Measurements from ENCODE around the gene TRIM33. TPM values are rescaled to one million over a fixed set of nuclear protein-coding genes. Genes with fewer than 3 reads are reported as not detected.

The TRIM33 gene
- total RNA-seq, 4 donors from 2014 or later, result 35.0 to 100 (median 47.7) TPM

DNA sequence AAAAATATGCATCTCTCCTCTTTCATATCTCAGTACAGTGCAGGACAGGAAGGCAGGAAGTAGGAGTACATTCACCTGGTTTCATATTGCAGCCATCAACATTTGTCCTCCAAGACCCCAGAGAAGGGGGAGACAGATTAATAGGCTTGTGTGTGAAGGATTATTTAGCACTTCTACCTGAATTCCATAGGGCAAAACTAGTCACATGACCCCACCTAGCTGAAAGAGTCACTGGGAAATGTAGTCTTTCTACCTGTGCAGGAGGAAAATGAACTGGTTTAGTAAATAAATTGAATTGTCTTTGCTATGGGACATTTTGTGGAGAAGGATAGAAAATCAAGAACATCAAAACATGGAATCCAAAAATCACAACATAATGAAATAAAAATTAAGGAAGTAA is 13.9 kb upstream of the TRIM33 start:
- Histone ChIP-seq H3K36me3 (no peaks in the 10 kb centered on the region), H3K9me3 (no peaks in the 10 kb centered on the region), H3K4me3 (no peak overlapping the region), H3K27ac (no peak overlapping the region), H3K4me1 (no peaks in the 10 kb centered on the region), H3K27me3 (no peaks in the 10 kb centered on the region)
- no peak for DNase-seq (ENCODE audit: low spot score in 2 of 2)
- TF ChIP-seq, protein P1, sequence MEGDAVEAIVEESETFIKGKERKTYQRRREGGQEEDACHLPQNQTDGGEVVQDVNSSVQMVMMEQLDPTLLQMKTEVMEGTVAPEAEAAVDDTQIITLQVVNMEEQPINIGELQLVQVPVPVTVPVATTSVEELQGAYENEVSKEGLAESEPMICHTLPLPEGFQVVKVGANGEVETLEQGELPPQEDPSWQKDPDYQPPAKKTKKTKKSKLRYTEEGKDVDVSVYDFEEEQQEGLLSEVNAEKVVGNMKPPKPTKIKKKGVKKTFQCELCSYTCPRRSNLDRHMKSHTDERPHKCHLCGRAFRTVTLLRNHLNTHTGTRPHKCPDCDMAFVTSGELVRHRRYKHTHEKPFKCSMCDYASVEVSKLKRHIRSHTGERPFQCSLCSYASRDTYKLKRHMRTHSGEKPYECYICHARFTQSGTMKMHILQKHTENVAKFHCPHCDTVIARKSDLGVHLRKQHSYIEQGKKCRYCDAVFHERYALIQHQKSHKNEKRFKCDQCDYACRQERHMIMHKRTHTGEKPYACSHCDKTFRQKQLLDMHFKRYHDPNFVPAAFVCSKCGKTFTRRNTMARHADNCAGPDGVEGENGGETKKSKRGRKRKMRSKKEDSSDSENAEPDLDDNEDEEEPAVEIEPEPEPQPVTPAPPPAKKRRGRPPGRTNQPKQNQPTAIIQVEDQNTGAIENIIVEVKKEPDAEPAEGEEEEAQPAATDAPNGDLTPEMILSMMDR (IDR thresholded peaks at IDR 0.05), result no peak
- no peak for TF ChIP-seq POLR2AphosphoS5 (IDR thresholded peaks at IDR 0.05)
- TF ChIP-seq POLR2A (IDR thresholded peaks at IDR 0.05), result no peak
- TF ChIP-seq EP300 (IDR thresholded peaks at IDR 0.05), result no peak

DNA sequence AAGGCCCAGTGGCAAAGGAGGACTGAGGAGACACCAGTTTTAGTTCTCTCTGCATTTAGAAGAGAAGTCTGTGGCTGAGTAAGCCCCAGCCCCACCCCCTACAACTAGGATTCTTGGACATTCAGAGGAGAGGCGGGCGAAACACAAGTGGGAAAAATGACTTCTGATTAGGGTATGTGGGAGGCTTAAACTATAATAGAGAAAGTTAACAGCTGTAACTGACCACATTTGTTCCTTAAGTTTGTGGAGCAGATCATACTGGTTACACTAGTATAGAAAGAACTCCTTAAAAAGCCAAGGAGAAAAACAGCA is 11.2 kb upstream of the TRIM33 start:
- DNase-seq (ENCODE audit: low spot score in 2 of 2), result no peak
- 71% methylated on average over 2 of the region's 2 CpGs for WGBS
- H3K27me3 ChIP-seq, result no peaks in the 10 kb centered on the region
- TF ChIP-seq EP300 (IDR thresholded peaks at IDR 0.05) (no peak), POLR2A (IDR thresholded peaks at IDR 0.05) (no peak), POLR2AphosphoS5 (IDR thresholded peaks at IDR 0.05) (no peak)
- TF ChIP-seq, protein P1 (IDR thresholded peaks at IDR 0.05), result no peak
- H3K9me3 ChIP-seq, result no peaks in the 10 kb centered on the region
- no peak overlapping the region for H3K27ac ChIP-seq
- H3K36me3 ChIP-seq, result no peaks in the 10 kb centered on the region
- H3K4me3 ChIP-seq, result no peak overlapping the region
- H3K4me1 ChIP-seq, result no peaks in the 10 kb centered on the region

DNA sequence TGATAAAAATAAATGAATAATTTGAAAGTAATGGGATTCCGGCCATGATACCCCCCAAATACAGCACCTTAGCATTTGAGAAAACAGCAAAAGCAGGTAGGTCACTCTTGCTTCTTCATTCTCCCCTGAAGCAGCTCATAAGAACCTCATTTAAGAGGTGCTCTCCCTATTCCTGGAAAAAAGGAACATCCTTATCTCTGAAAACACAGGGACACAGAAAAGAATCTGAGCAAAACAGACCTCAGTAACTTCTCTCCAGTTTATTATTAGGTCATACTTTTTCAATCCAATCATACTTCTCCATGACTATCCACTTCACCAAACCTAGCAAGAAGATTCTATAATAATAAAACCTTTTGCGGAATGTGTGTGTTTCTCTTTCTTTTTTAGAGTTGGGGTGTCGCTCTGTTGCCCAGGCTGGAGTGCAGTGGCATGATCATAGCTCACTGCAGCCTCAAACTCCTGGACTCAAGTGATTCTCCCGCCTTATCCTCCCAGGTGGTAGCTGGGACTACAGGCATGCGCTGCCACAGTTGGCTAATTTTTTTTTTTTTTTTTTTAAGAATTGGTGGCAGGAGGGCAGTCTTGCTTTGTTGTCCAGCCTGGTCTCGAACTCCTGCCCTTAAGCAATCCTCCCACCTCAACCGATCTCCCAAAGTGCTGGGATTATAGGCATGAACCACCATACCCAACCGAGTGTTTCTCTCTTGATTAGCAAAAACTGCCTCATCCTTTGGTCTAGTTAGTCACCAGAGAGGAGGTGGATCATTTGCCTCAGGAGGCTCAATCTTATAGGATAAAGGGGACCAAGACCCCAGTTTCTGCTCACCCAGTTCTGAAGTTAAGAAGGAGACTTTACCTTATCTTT is 10.6 kb upstream of the TRIM33 start:
- DNase-seq (ENCODE audit: low spot score in 2 of 2), result no peak
- H3K4me1 ChIP-seq, result no peaks in the 10 kb centered on the region
- no peaks in the 10 kb centered on the region for H3K27me3 ChIP-seq
- no peak overlapping the region for H3K4me3 ChIP-seq
- H3K9me3 ChIP-seq, result no peaks in the 10 kb centered on the region
- TF ChIP-seq POLR2AphosphoS5 (IDR thresholded peaks at IDR 0.05) (no peak), POLR2A (IDR thresholded peaks at IDR 0.05) (no peak), EP300 (IDR thresholded peaks at IDR 0.05) (no peak)
- TF ChIP-seq, protein P1 (IDR thresholded peaks at IDR 0.05), result no peak
- no peak overlapping the region for H3K27ac ChIP-seq
- WGBS, result 91% methylated on average over 8 of the region's 8 CpGs
- H3K36me3 ChIP-seq, result no peaks in the 10 kb centered on the region

DNA sequence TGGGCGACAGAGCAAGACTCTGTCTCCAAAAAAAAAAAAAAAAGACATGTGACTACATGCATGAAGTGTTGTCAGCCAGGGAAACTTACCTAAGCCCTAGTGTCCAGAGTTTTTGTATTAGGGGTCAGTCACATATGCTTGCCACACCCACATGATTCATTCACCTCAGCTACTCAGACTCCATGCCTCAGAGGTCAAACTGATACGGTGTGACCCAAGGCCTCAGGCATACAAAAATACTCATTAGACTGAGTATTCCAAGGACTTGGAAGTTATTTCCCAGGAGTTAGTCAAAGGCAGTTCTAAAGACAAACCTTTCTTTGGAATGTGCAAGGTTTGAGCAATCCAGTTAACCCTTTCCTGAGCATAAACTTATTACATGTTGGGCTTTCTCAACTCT is 6.3 kb upstream of the TRIM33 start:
- TF ChIP-seq POLR2AphosphoS5 (IDR thresholded peaks at IDR 0.05), result no peak
- TF ChIP-seq EP300 (IDR thresholded peaks at IDR 0.05), result no peak
- TF ChIP-seq POLR2A (IDR thresholded peaks at IDR 0.05), result no peak
- TF ChIP-seq, protein P1 (IDR thresholded peaks at IDR 0.05), result no peak
- Histone ChIP-seq H3K9me3 (no peaks in the 10 kb centered on the region), H3K4me1 (peaks cover 3% of the 10 kb centered on the region), H3K27ac (no peak overlapping the region), H3K27me3 (no peaks in the 10 kb centered on the region), H3K4me3 (no peak overlapping the region), H3K36me3 (no peaks in the 10 kb centered on the region)
- WGBS, result 64% methylated on average over 2 of the region's 2 CpGs
- DNase-seq (ENCODE audit: low spot score in 2 of 2), result no peak

DNA sequence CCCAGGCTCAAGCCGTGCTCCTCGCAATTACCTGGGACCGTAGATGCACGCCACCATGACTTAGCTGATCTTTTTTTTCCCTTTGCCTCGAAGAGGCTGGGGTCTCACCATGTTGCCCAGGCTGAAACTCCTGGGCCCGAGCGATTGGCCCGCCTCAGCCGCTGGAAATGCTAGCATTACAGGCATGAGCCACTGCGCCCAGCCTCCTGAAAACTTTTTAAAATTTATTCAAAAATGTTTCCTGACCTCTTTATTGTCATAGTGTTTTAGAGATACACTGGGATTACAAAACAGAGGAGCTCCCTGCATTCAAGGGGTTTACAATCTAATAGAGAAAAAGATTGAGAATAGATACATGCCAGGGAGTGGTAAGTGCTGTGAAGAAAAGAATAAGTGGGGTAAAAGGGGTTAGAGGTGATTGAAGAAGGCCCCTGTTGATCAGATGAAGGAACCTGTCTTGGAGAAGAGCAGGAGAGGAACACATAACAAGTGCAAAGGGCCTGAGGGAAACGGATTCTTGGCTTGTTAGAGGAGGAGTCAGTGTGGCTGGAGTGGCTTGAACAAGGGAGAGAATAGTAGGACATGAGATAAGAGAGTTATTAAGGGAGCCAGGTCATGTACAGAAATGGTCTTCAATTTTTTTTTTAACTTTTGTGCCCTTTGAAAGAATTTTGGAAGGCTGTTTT is 1.7 kb upstream of the TRIM33 start:
- WGBS, result 91% methylated on average over 11 of the region's 11 CpGs
- H3K27me3 ChIP-seq, result no peaks in the 10 kb centered on the region
- H3K9me3 ChIP-seq, result no peaks in the 10 kb centered on the region
- no peak for TF ChIP-seq POLR2A (IDR thresholded peaks at IDR 0.05)
- TF ChIP-seq, protein P1 (IDR thresholded peaks at IDR 0.05), result no peak
- no peak for TF ChIP-seq POLR2AphosphoS5 (IDR thresholded peaks at IDR 0.05)
- no peak for TF ChIP-seq EP300 (IDR thresholded peaks at IDR 0.05)
- H3K27ac ChIP-seq, result no peak overlapping the region
- H3K4me3 ChIP-seq, result peak overlapping the region; percentile 99
- no peaks in the 10 kb centered on the region for H3K36me3 ChIP-seq
- H3K4me1 ChIP-seq, result peaks cover 31% of the 10 kb centered on the region
- no peak for DNase-seq (ENCODE audit: low spot score in 2 of 2)

Data from suprapubic skin (tissue), 4 donors.